Psoas muscle (tissue), 8 donors: ENCODE results near the gene PRKD3. TPM values are rescaled to one million over a fixed set of nuclear protein-coding genes. Genes with fewer than 3 reads are reported as not detected.

ENCODE experiments used
- ATAC-seq, 4 donors: fragments of 200-7000 bp; cut with Tn5 transposase; one replicate each; pipeline ENCODE4 v1.9.1; 2020; ENCODE audit warnings: moderate library complexity in 3 of 4, mild to moderate bottlenecking in 2 of 4
- DNase-seq, 2 donors: peaks; one replicate each; pipeline ENCODE4 v3.0.0-alpha.2; 2020
- H3K27ac ChIP-seq: fragments of 200-600 bp; one replicate; pipeline ENCODE4 v1.8.0; 2022
- H3K27me3 ChIP-seq, 3 donors: fragments of 200-600 bp in 1 of 3; one replicate each; pipeline versions ENCODE4 v1.6.1 to v1.8.0; 2013 to 2022; ENCODE audit warnings: low read length in 2 of 3, mild to moderate bottlenecking in 2 of 3, moderate library complexity in 1 of 3; ENCODE audit not compliant: insufficient read depth in 3 of 3
- H3K36me3 ChIP-seq, 2 donors: fragments of 200-600 bp in 1 of 2; one replicate each; pipeline versions ENCODE4 v1.6.1 to v1.8.0; 2013 to 2022; ENCODE audit warnings: low read depth in 1 of 2, mild to moderate bottlenecking in 1 of 2, moderate library complexity in 1 of 2; ENCODE audit not compliant: insufficient read depth in 1 of 2
- H3K4me1 ChIP-seq: fragments of 200-600 bp; one replicate; pipeline ENCODE4 v1.8.0; 2022
- H3K4me3 ChIP-seq: fragments of 200-600 bp; one replicate; pipeline ENCODE4 v1.8.0; 2022; ENCODE audit warnings: mild to moderate bottlenecking
- H3K9me3 ChIP-seq: fragments of 200-600 bp; one replicate; pipeline ENCODE4 v1.8.0; 2022
- CTCF ChIP-seq: fragments of 200-600 bp; IDR thresholded peaks from one replicate; pipeline ENCODE4 v1.8.0; 2022; ENCODE audit warnings: antibody characterized with exemption
- WGBS, 3 donors: extraction: QIAGEN DNeasy Blood & Tissue Kit; methylation state at CpG; one replicate each; pipeline versions ENCODE4 v1.1.6 to v1.1.7; 2013; 5-methylcytosine and 5-hydroxymethylcytosine counted together
- intact Hi-C, 2 donors: fragments of 100-400 bp; cut with DNase I; formaldehyde crosslinking; loops; one replicate each; pipeline versions ENCODE4 v1.11.0 to v1.14.2; 2022
- polyA plus RNA-seq, 3 donors: library from polyadenylated mRNA; stranded (reverse); fragments of 200-250 nt; gene quantifications; one replicate each; pipeline ENCODE4 v1.2.3, GENCODE V29; 2013
- total RNA-seq, 4 donors: library from RNA; stranded (reverse); fragmentation: NEBNext Ultra II Directional in 2 of 4; extraction: Animal tissue kit (Norgen Biotek cat#: 25700) in 2 of 4; gene quantifications; one replicate each; pipeline versions ENCODE4 v1.2.1 to v1.2.4, GENCODE V29; 2021 to 2023
- donor health status: healthy with polysubstance abuse.
- donor health status: DM: no; HTN: no; CAD: no; lungs with moderate emphysema.
- donor health status: Bipolar disorder and iron deficiency.
- donor health status: healthy.
- donor health status: DM: yes; HTN: yes; CAD: no.
- donor health status: DM: no; HTN: no; CAD: no.
- donor health status: DM: no; HTN: no; CAD: no.
- donor health status: DM: yes; HTN: yes; CAD: no.

The PRKD3 gene
- total and polyA plus RNA-seq, 7 donors, result 5.5 to 21.4 (median 17.1) TPM

- no peak for DNase-seq
- intact Hi-C loops, result no loop called here
- H3K4me1 ChIP-seq, result peaks cover 19% of the 10 kb centered on the region
- no peak for ATAC-seq
- no peak overlapping the region for H3K4me3 ChIP-seq
- H3K36me3 ChIP-seq, result no peaks in the 10 kb centered on the region
- H3K27ac ChIP-seq, result no peak overlapping the region
- H3K9me3 ChIP-seq, result no peaks in the 10 kb centered on the region
- H3K27me3 ChIP-seq, result no peaks in the 10 kb centered on the region
- TF ChIP-seq CTCF, result no peak
- 95 to 97% (median 96%) methylated on average over 7 of the region's 7 CpGs for WGBS, 3 donors
Observed at GRCh38 chr2:37367310-37367709, 42.7 kb upstream of the PRKD3 start.

DNA sequence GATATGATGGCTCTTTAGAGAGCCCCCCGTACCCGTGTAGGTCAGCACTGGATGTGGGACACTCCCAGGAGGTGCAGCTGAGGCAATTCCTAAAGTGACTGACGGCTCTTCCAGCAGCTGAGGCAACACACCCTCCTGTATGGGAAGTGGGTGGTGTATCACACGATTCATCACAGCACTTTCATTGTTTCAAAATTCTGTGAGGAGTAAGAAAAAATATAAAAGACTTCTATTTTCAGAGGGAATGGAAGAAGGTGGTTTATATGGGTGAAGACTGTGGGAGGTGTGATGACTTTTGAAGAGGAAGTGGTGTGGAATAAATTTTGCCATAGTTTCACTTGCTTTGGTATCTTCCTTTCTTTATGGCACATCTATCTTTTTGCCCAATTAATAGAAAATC, 42.1 kb upstream of the PRKD3 start:
- Histone ChIP-seq H3K4me1 (peaks cover 24% of the 10 kb centered on the region), H3K27ac (peak overlapping the region; percentile 81), H3K27me3 (no peaks in the 10 kb centered on the region), H3K36me3 (no peaks in the 10 kb centered on the region), H3K4me3 (no peak overlapping the region), H3K9me3 (no peaks in the 10 kb centered on the region)
- DNase-seq, result no peak
- WGBS, 3 donors, result 72 to 82% (median 73%) methylated on average over 4 of the region's 4 CpGs
- no peak for ATAC-seq
- intact Hi-C loops, result no loop called here
- no peak for TF ChIP-seq CTCF

DNA sequence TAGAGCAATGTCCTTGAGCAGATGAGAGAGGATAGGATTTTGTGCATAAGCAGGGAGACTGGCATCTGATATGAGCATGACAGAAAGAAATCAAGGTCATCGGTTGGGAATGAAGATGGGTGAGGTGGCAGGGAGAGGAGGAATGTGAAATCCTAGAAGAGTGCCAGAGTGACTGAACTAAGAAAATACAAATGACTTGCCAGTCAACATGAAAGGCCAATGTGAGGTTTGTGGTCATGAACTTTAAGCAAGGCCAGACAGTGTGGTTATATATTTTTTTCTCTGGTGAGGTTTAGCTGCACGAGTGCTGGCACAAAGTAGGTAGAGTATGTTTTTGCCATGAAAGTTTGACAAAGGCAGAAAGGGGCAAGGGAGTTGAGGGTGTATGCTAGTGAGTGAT, 41.0 kb upstream of the PRKD3 start:
- Histone ChIP-seq H3K4me1 (peaks cover 26% of the 10 kb centered on the region), H3K36me3 (no peaks in the 10 kb centered on the region), H3K27me3 (no peaks in the 10 kb centered on the region), H3K4me3 (no peak overlapping the region), H3K27ac (peak overlapping the region; percentile 81), H3K9me3 (no peaks in the 10 kb centered on the region)
- 19 to 45% (median 37%) methylated on average over 2 of the region's 2 CpGs for WGBS, 3 donors
- DNase-seq (no peak), ATAC-seq (peak; percentile 82 to 91 (median 88))
- intact Hi-C loops, result no loop called here
- TF ChIP-seq CTCF, result no peak

DNA sequence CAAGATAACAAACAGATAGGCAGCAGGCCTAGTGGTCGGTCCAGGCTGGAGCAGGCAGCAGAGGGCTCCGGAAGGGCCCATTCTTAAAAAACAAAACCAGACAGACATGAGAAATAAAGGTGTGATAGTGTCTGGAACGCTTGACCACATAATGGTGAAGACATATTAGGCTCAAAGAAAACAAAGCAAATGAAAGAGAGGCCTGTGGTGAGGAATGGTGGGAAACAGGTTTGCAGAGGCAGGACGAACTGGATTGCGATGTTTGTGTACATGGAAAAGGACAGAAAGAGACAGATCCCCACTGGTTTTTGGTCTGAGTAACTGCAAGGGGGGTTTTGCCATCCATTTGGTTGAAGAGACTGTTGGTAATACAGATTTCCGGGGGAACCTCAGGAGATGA, 39.7 kb upstream of the PRKD3 start:
- TF ChIP-seq CTCF, result no peak
- DNase-seq (no peak), ATAC-seq (no peak)
- Histone ChIP-seq H3K27me3 (no peaks in the 10 kb centered on the region), H3K36me3 (no peaks in the 10 kb centered on the region), H3K9me3 (no peaks in the 10 kb centered on the region), H3K27ac (no peak overlapping the region), H3K4me3 (no peak overlapping the region), H3K4me1 (peaks cover 26% of the 10 kb centered on the region)
- intact Hi-C loops, result loop anchor here in 1 of 2 donors (5.0 kb wide), 1 partner anchor 37 kb away; no protein-coding TSS in a partner anchor
- WGBS, 3 donors, result 93 to 96% (median 95%) methylated on average over 6 of the region's 6 CpGs

DNA sequence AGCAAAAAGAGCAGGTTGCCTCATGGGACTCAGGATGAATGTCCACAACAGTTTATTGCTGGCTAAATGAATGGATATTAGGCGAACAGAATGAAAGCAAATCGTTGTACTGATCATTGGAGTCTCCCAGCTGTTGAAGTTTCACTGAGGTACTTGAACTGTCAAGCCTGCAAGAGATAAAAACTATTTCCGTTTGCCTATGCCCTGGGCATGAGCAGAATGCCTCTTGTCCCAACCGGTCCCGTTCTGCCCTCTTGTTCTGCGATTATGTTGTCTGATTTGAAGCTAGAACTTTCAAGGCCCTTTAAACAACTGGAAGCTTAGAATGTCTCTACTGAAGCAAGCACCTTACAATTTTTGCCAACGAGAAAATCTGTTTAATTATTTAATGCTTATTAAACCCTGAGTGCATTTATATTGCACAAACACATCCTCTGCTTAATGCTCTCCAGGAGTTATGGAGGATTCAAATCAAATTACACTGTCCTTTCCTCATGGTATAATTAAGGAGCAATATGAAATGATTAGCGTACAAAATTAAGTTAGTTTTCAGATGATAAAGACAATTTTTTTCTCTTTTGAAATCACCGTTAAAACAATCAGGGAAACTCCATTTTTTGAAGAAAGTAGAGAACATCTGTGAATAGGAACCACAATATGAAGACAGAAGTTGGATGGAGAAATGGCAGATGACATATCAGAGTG, 37.5 kb upstream of the PRKD3 start:
- DNase-seq (no peak), ATAC-seq (no peak)
- Histone ChIP-seq H3K36me3 (no peaks in the 10 kb centered on the region), H3K27ac (peak overlapping the region; percentile 76), H3K4me1 (peaks cover 26% of the 10 kb centered on the region), H3K27me3 (no peaks in the 10 kb centered on the region), H3K4me3 (no peak overlapping the region), H3K9me3 (no peaks in the 10 kb centered on the region)
- no peak for TF ChIP-seq CTCF
- intact Hi-C loops, result loop anchor here in 1 of 2 donors (5.0 kb wide), 1 partner anchor 35 kb away; no protein-coding TSS in a partner anchor
- 74 to 85% (median 85%) methylated on average over 9 of the region's 9 CpGs for WGBS, 3 donors
